Measurements from ENCODE around the gene STH.

Gene STH

GRCh38 chr17:45974916-45975630, 24.0 kb upstream of the STH start:
- TF ChIP-seq ZNF274 (IDR thresholded peaks at IDR 0.05; ENCODE audit: low read depth, low read length): no peak
- H3K4me3 ChIP-seq (ENCODE audit: low read length): no peak overlapping the region

- H3K4me3 ChIP-seq (ENCODE audit: low read length): no peak overlapping the region
- no peak for TF ChIP-seq ZNF274 (IDR thresholded peaks at IDR 0.05; ENCODE audit: low read depth, low read length)
Observed at GRCh38 chr17:45975640-45976295, 23.3 kb upstream of the STH start.

GRCh38 chr17:45976391-45976754, 22.7 kb upstream of the STH start:
- no peak for TF ChIP-seq ZNF274 (IDR thresholded peaks at IDR 0.05; ENCODE audit: low read depth, low read length)
- no peak overlapping the region for H3K4me3 ChIP-seq (ENCODE audit: low read length)

- TF ChIP-seq ZNF274 (IDR thresholded peaks at IDR 0.05; ENCODE audit: low read depth, low read length): no peak
- no peak overlapping the region for H3K4me3 ChIP-seq (ENCODE audit: low read length)
Observed at GRCh38 chr17:45976755-45977505, 22.1 kb upstream of the STH start.

- no peak for TF ChIP-seq ZNF274 (IDR thresholded peaks at IDR 0.05; ENCODE audit: low read depth, low read length)
- H3K4me3 ChIP-seq (ENCODE audit: low read length): no peak overlapping the region
Observed at GRCh38 chr17:45977506-45977824, 21.6 kb upstream of the STH start.

GRCh38 chr17:45977976-45978626, 20.9 kb upstream of the STH start:
- TF ChIP-seq ZNF274 (IDR thresholded peaks at IDR 0.05; ENCODE audit: low read depth, low read length): no peak
- H3K4me3 ChIP-seq (ENCODE audit: low read length): no peak overlapping the region

GRCh38 chr17:45979137-45979536, 19.9 kb upstream of the STH start:
- TF ChIP-seq ZNF274 (IDR thresholded peaks at IDR 0.05; ENCODE audit: low read depth, low read length): no peak
- H3K4me3 ChIP-seq (ENCODE audit: low read length): no peak overlapping the region

GRCh38 chr17:45980855-45981254, 18.2 kb upstream of the STH start:
- TF ChIP-seq ZNF274 (IDR thresholded peaks at IDR 0.05; ENCODE audit: low read depth, low read length): no peak
- no peak overlapping the region for H3K4me3 ChIP-seq (ENCODE audit: low read length)

- H3K4me3 ChIP-seq (ENCODE audit: low read length): no peak overlapping the region
- no peak for TF ChIP-seq ZNF274 (IDR thresholded peaks at IDR 0.05; ENCODE audit: low read depth, low read length)
Observed at GRCh38 chr17:45981306-45981705, 17.7 kb upstream of the STH start.

GRCh38 chr17:45982791-45983613, 16.0 kb upstream of the STH start:
- H3K4me3 ChIP-seq (ENCODE audit: low read length): no peak overlapping the region
- no peak for TF ChIP-seq ZNF274 (IDR thresholded peaks at IDR 0.05; ENCODE audit: low read depth, low read length)

GRCh38 chr17:45983614-45984310, 15.3 kb upstream of the STH start:
- TF ChIP-seq ZNF274 (IDR thresholded peaks at IDR 0.05; ENCODE audit: low read depth, low read length): no peak

GRCh38 chr17:45984368-45984767, 14.7 kb upstream of the STH start:
- TF ChIP-seq ZNF274 (IDR thresholded peaks at IDR 0.05; ENCODE audit: low read depth, low read length): no peak
- no peak overlapping the region for H3K4me3 ChIP-seq (ENCODE audit: low read length)

More at GRCh38 chr17:45983614-45984310, 15.3 kb upstream of the STH start:
- no peak overlapping the region for H3K4me3 ChIP-seq (ENCODE audit: low read length)

- no peak overlapping the region for H3K4me3 ChIP-seq (ENCODE audit: low read length)
- no peak for TF ChIP-seq ZNF274 (IDR thresholded peaks at IDR 0.05; ENCODE audit: low read depth, low read length)
Observed at GRCh38 chr17:45985447-45985846, 13.6 kb upstream of the STH start.
